ENCODE results near the gene DPP8.
A peak's percentile ranks its signal among the peaks of the same experiment; 100 is the strongest.

Gene DPP8

GRCh38 chr15:65421360-65422215 lies 95.9 kb downstream of the DPP8 start:
- TF ChIP-seq, protein P1, sequence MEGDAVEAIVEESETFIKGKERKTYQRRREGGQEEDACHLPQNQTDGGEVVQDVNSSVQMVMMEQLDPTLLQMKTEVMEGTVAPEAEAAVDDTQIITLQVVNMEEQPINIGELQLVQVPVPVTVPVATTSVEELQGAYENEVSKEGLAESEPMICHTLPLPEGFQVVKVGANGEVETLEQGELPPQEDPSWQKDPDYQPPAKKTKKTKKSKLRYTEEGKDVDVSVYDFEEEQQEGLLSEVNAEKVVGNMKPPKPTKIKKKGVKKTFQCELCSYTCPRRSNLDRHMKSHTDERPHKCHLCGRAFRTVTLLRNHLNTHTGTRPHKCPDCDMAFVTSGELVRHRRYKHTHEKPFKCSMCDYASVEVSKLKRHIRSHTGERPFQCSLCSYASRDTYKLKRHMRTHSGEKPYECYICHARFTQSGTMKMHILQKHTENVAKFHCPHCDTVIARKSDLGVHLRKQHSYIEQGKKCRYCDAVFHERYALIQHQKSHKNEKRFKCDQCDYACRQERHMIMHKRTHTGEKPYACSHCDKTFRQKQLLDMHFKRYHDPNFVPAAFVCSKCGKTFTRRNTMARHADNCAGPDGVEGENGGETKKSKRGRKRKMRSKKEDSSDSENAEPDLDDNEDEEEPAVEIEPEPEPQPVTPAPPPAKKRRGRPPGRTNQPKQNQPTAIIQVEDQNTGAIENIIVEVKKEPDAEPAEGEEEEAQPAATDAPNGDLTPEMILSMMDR (IDR thresholded peaks at IDR 0.05; ENCODE audit: control insufficient read depth, insufficient read depth, low read depth, low read length, missing control alignments): no peak
- peak overlapping the region; percentile 51 for H3K4me3 ChIP-seq (ENCODE audit: control insufficient read depth, low read depth, low read length)
- no peak for DNase-seq (ENCODE audit: low read depth)

- TF ChIP-seq, protein P1 (IDR thresholded peaks at IDR 0.05; ENCODE audit: control insufficient read depth, insufficient read depth, low read depth, low read length, missing control alignments): no peak
- peak overlapping the region; percentile 51 for H3K4me3 ChIP-seq (ENCODE audit: control insufficient read depth, low read depth, low read length)
- DNase-seq (ENCODE audit: low read depth): no peak
Measured at GRCh38 chr15:65420975-65421359, 96.5 kb downstream of the DPP8 start.

- no peak for DNase-seq (ENCODE audit: low read depth)
- TF ChIP-seq, protein P1 (IDR thresholded peaks at IDR 0.05; ENCODE audit: control insufficient read depth, insufficient read depth, low read depth, low read length, missing control alignments): no peak
- no peak overlapping the region for H3K4me3 ChIP-seq (ENCODE audit: control insufficient read depth, low read depth, low read length)
Measured at GRCh38 chr15:65418596-65418995, 98.9 kb downstream of the DPP8 start.

GRCh38 chr15:65416845-65417416 lies 100.6 kb downstream of the DPP8 start:
- TF ChIP-seq, protein P1 (IDR thresholded peaks at IDR 0.05; ENCODE audit: control insufficient read depth, insufficient read depth, low read depth, low read length, missing control alignments): no peak
- H3K4me3 ChIP-seq (ENCODE audit: control insufficient read depth, low read depth, low read length): no peak overlapping the region
- no peak for DNase-seq (ENCODE audit: low read depth)

DNA sequence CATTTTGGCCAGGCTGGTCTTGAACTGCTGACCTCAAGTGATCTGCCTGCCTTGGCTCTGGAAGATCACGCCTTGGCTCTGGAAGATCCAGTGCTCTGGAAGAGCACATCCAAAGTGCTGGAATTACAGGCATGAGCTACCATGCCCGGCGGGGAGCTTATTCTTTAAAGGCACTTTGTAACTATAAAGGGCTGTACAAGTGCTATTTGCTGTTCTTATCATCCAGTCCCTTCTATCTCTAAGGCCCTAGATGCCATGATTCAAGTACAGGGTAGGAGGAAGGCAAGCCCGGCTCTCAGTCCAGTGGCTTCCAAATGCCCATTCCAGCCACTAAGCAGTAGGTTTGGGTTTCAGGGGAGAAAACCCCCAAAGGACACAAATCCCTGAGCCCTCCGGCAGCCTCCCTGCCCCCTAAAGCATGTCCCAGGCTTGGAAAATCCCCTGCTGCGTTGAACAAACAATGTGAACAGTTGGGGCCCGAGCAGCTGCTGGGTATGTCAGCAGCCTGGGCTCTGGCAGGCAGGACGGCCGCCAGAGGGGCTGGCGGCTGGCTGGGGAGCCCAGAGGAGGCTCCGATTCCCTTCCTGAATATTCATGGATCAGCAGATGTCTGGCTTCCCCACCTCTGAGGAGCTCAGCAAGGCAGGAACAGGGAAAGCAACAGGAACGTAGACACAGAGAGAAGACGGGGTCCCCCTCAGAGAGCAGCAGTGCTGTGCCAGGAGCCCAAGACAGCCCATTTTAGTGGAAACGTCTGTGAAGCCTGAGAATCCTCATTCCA lies 102.5 kb downstream of the DPP8 start:
- no peak overlapping the region for H3K4me3 ChIP-seq (ENCODE audit: control insufficient read depth, low read depth, low read length)
- DNase-seq (ENCODE audit: low read depth): no peak
- TF ChIP-seq, protein P1 (IDR thresholded peaks at IDR 0.05; ENCODE audit: control insufficient read depth, insufficient read depth, low read depth, low read length, missing control alignments): no peak

DNA sequence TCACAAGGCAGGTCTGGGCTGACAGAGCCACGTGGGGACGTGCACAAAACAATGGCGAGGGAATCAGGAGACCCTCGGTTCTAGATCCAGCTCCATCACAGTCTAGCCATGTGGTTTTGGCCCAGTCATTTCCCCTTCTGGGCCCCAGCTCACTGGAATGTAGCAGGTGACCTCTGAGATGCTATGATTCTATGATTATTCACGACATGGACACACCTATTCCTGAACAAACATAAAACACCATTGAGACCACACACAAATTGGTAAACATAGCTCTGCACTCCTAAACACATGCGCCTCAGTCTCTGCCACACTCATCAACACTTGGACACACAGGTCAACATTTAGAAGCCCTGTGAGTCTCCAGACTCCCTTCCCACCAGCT lies 103.7 kb downstream of the DPP8 start:
- DNase-seq (ENCODE audit: low read depth): no peak

More for the DNA sequence above, 103.7 kb downstream of the DPP8 start:
- no peak overlapping the region for H3K4me3 ChIP-seq (ENCODE audit: control insufficient read depth, low read depth, low read length)
- TF ChIP-seq, protein P1 (IDR thresholded peaks at IDR 0.05; ENCODE audit: control insufficient read depth, insufficient read depth, low read depth, low read length, missing control alignments): no peak
